Stimulated activated effector memory CD8-positive, alpha-beta T cell treated with anti-CD3 and anti-CD28 coated beads, Interleukin-12 subunit alpha, Interleukin-12 subunit beta, amount 100 ng/mL, for 72 hours (primary cell): ENCODE results near the gene ARHGEF25.

Source experiments
- ATAC-seq: fragments of 150-1000 bp; cut with Tn5 transposase; 2 replicates; pipeline ENCODE4 v1.10.0; 2021
- DNase-seq, 2 donors: peaks; one replicate each; pipeline ENCODE4 v3.0.0; 2021 to 2022; ENCODE audit warnings: low spot score in 2 of 2
- H3K27ac Mint-ChIP-seq: one replicate; pipeline ENCODE4 v1.8.0; 2022; ENCODE audit warnings: mild to moderate bottlenecking, mixed read lengths
- H3K36me3 Mint-ChIP-seq: one replicate; pipeline ENCODE4 v1.8.0; 2022; ENCODE audit warnings: mild to moderate bottlenecking, mixed read lengths
- H3K4me1 Mint-ChIP-seq: one replicate; pipeline ENCODE4 v1.8.0; 2022; ENCODE audit warnings: mixed read lengths
- H3K4me3 Mint-ChIP-seq: one replicate; pipeline ENCODE4 v1.8.0; 2022; ENCODE audit warnings: mild to moderate bottlenecking, mixed read lengths
- H3K9me3 Mint-ChIP-seq: one replicate; pipeline ENCODE4 v1.8.0; 2022; ENCODE audit warnings: mixed read lengths

The ARHGEF25 gene

DNA sequence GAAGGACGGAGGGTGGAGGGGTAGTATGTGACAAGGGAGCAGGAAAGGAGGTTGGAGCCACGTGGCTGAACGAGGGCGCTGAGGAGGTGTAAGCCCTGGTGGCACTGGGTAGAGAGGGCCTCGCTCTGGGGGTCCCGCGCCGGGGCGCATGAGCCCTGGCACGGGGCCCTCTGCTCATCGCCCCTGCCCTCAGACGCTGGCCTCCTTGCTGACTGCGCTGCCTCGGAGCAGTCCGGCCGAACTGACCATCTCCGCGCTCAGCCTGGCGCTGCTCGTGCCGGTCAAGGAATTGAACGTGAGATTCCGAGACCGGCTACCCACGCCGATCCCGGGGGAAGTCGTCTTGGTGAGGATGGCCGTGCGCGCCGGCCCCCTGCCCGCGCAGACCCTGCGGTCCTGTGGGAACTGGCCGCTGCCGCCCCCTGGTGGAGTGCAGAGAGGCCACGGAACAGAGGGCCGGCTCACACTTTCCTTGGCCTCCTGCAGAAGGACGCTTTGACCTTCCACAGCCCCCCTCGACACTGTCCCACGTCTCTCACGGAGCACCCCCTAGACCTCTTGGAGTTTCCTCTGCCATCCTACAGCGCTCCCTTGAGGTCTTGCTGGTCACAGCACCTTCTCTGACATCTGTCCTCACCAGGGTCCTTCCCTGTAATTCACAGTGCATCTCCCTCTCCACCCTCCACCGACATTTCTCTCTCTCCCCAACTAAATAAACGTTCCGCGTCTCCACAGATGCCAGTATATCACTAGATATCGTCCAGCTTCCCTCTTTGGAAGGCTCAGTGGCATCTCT is 10.5 kb downstream of the ARHGEF25 start:
- Mint-ChIP-seq H3K9me3 (no peaks in the 10 kb centered on the region), H3K4me1 (peaks cover 39% of the 10 kb centered on the region), H3K4me3 (peak overlapping the region; percentile 80), H3K27ac (no peak overlapping the region), H3K36me3 (no peaks in the 10 kb centered on the region)
- ATAC-seq (peak; percentile 78), DNase-seq (peak; percentile 58 to 79)

DNA sequence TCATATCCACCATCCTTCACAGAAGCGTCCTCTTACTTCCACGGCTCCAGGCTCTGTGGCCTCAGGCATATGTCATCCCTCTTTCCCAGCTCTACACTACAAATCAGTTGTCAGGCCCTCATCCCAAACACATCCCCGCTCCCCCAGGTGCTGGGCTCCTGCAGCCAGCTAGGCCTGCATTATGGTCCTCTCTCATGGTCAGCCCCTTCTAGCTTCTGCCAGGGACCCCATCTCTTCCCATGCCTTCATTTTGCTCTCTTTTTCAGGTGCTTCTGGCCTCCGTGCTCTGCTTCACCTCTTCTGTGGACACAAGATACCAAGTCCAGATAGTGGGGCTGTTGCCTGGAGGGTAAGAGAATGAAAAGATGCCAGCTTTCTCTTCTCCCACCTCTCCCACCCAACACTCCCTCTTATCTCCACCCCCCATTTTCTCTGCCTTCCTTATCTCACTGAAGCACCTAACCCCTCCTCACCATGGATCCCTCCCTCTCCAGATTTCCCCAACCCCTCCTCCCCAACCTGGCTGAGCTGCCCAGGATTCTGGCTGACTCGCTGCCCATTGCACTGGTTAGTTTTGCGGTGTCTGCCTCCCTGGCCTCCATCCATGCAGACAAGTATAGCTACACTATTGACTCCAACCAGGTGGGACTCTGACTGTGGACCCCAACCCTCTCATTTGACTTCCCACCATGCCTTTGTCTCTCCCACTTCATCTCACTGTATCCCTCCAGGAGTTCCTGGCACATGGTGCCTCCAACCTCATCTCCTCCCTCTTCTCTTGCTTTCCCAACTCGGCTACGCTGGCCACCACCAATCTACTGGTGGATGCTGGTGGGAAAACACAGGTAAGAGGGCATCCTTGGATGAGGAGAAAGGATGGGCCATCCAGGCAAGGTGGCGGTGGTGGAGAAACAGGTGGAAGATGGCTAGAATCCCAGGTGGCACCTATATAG is 11.3 kb downstream of the ARHGEF25 start:
- peaks cover 45% of the 10 kb centered on the region for H3K4me1 Mint-ChIP-seq
- peak overlapping the region; percentile 80 for H3K4me3 Mint-ChIP-seq
- no peaks in the 10 kb centered on the region for H3K36me3 Mint-ChIP-seq
- DNase-seq = no peak
- no peak for ATAC-seq
- H3K27ac Mint-ChIP-seq = no peak overlapping the region
- no peaks in the 10 kb centered on the region for H3K9me3 Mint-ChIP-seq

- ATAC-seq = no peak
- no peak overlapping the region for H3K4me3 Mint-ChIP-seq
Measured at GRCh38 chr12:57623385-57623784, 12.2 kb downstream of the ARHGEF25 start.

DNA sequence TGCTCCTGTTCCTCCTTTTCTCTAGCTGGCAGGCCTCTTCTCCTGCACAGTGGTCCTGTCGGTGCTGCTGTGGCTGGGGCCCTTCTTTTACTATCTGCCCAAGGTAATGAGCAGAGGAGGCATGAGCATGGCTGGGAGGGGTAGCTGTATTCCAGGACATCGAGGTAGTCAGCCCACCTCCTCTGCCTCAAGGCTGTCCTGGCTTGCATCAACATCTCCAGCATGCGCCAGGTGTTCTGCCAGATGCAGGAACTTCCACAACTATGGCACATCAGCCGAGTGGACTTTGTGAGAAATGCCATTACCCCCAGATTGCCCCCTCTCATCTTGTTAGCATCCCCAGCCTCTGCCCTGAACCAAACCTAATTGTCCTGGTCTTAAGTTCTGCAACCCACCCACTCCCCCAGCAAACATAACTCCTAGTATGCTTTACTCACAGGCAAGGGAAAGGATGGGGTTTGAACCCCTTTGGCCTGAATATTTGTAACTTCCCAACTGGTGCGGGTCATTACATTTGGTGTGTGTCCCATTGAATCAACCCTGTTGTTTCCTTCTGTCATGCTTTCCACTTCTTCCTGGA is 12.7 kb downstream of the ARHGEF25 start:
- Mint-ChIP-seq H3K4me3 (no peak overlapping the region), H3K9me3 (no peaks in the 10 kb centered on the region), H3K4me1 (peaks cover 51% of the 10 kb centered on the region), H3K27ac (no peak overlapping the region), H3K36me3 (no peaks in the 10 kb centered on the region)
- ATAC-seq = no peak
- DNase-seq = no peak

More at GRCh38 chr12:57623385-57623784, 12.2 kb downstream of the ARHGEF25 start:
- Mint-ChIP-seq H3K36me3 (no peaks in the 10 kb centered on the region), H3K9me3 (no peaks in the 10 kb centered on the region), H3K27ac (no peak overlapping the region), H3K4me1 (peaks cover 52% of the 10 kb centered on the region)
- DNase-seq = no peak

DNA sequence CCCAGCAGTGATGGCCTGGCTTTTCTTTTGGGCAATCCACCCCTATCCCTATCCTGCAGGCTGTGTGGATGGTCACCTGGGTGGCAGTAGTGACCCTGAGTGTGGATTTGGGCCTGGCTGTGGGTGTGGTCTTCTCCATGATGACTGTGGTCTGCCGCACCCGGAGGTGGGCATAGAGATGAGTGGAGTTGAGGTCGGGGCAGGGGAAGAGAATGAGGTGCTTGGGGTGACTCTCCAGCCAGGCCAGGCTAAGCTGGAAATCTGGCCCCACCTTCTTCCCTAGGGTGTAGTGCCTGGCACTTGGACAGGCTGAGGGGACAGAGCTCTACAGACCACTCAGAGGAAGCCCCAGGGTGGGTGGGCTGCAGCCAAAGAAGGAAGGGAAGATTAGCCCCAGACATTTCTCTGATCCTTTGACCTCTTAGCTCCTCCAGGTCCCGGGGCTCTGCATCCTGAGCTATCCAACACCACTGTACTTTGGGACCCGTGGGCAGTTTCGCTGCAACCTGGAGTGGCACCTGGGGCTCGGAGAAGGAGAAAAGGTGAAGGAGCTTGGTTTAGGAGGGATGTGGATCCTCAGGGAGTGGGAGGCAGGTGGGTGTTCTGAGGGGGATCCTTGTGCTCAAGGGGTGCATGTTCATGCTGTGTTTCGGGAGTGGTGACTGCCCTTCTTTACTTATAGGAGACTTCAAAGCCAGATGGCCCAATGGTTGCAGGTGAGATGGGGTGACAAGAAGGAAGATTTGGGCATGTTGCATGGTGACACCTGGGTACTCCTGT is 13.4 kb downstream of the ARHGEF25 start:
- peaks cover 45% of the 10 kb centered on the region for H3K4me1 Mint-ChIP-seq
- H3K4me3 Mint-ChIP-seq = no peak overlapping the region
- H3K36me3 Mint-ChIP-seq = no peaks in the 10 kb centered on the region
- DNase-seq (no peak), ATAC-seq (no peak)
- H3K27ac Mint-ChIP-seq = no peak overlapping the region
- no peaks in the 10 kb centered on the region for H3K9me3 Mint-ChIP-seq

- Mint-ChIP-seq H3K4me3 (no peak overlapping the region), H3K9me3 (no peaks in the 10 kb centered on the region), H3K27ac (no peak overlapping the region), H3K36me3 (no peaks in the 10 kb centered on the region), H3K4me1 (peaks cover 39% of the 10 kb centered on the region)
- DNase-seq = no peak
- no peak for ATAC-seq
Measured at GRCh38 chr12:57625261-57626032, 14.2 kb downstream of the ARHGEF25 start.

DNA sequence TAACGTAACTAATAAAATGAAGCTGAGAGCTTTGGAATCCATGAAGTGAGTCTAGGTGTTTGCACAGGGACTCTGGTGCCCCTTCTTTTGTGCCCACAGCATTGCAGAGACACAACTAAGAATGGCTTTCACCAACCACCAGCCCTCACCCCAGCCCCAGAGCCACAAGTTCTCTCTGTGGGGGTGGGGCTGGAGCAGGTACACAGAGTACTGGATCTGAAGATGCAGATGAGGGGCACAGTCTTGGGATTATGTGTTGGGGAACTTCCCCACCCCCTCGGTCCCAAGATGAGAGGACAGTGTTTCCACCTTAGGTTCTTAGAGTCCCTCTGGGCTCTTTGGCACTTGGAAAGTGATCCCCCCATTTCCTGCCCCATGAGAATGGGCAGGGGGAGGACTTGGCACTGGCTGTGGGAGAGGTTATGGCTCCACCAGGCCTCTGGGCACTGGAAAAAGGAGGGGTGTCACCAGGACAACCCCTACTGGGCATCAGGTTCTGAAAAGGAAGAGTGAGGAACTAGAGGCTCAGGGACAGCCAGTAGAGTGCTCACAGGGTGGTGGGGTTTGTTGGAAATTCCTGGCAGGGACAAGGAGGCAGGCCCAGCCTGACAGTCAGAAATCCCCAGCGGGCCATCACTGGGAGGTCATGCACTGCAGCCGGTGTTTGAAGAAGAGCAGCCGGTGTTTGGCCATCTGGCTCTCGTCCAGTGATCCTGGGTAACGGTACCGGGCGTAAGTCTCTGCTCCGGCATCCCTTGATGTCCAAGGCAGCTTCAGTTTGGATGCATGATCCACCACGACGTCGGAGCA is 15.1 kb downstream of the ARHGEF25 start:
- Mint-ChIP-seq H3K27ac (no peak overlapping the region), H3K9me3 (no peaks in the 10 kb centered on the region), H3K4me1 (peaks cover 31% of the 10 kb centered on the region), H3K36me3 (no peaks in the 10 kb centered on the region), H3K4me3 (no peak overlapping the region)
- peak in 1 of 2 donors; percentile 45 for DNase-seq
- ATAC-seq = no peak

GRCh38 chr12:57626921-57627445 is 15.7 kb downstream of the ARHGEF25 start:
- no peaks in the 10 kb centered on the region for H3K36me3 Mint-ChIP-seq
- no peaks in the 10 kb centered on the region for H3K9me3 Mint-ChIP-seq
- no peak overlapping the region for H3K27ac Mint-ChIP-seq
- ATAC-seq = no peak
- H3K4me1 Mint-ChIP-seq = peaks cover 31% of the 10 kb centered on the region
- DNase-seq = peak in 1 of 2 donors; percentile 39
- peak overlapping the region; percentile 29 for H3K4me3 Mint-ChIP-seq

- Mint-ChIP-seq H3K4me1 (peaks cover 30% of the 10 kb centered on the region), H3K4me3 (peak overlapping the region; percentile 29)
Measured at GRCh38 chr12:57627501-57628279, 16.5 kb downstream of the ARHGEF25 start.

GRCh38 chr12:57628280-57629191 is 17.3 kb downstream of the ARHGEF25 start:
- peak overlapping the region; percentile 29 for H3K4me3 Mint-ChIP-seq
- no peaks in the 10 kb centered on the region for H3K36me3 Mint-ChIP-seq
- peaks cover 35% of the 10 kb centered on the region for H3K4me1 Mint-ChIP-seq

More at GRCh38 chr12:57627501-57628279, 16.5 kb downstream of the ARHGEF25 start:
- Mint-ChIP-seq H3K36me3 (no peaks in the 10 kb centered on the region), H3K9me3 (no peaks in the 10 kb centered on the region), H3K27ac (no peak overlapping the region)
- DNase-seq (peak in 1 of 2 donors; percentile 52), ATAC-seq (peak; percentile 46)

DNA sequence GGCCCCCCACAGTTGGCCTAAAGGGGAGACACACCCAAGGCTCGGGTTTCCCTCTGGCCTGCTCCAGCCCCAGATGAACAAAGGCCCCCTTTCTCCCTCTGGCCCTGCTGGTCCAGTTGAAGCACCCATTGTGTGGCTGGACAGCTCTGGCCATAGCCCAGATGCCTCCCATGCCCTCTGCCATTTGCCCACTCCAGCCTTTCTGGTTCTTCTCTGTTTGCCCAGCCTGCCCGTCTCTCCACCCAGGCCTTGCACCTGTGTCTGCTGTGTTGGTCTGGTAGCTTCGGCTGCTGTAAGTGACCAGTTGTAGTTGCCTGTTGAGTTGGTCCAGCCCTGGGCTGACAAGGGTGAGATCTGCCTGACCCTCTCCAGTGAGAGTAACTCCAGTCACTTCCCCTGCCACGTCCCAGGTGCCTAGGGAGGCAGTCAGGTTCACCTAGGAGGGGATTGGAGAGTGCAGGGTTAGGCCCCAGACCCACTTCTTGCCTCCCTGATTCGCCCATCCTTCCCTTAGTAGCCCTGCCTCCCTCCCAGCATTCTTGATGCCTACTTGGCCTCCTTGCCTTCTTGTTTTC is 18.7 kb downstream of the ARHGEF25 start:
- H3K36me3 Mint-ChIP-seq = no peaks in the 10 kb centered on the region
- no peak overlapping the region for H3K27ac Mint-ChIP-seq
- H3K4me3 Mint-ChIP-seq = no peak overlapping the region

More at GRCh38 chr12:57628280-57629191, 17.3 kb downstream of the ARHGEF25 start:
- DNase-seq = peak in 1 of 2 donors; percentile 45
- no peak for ATAC-seq
- Mint-ChIP-seq H3K9me3 (no peaks in the 10 kb centered on the region), H3K27ac (no peak overlapping the region)

More for the DNA sequence above, 18.7 kb downstream of the ARHGEF25 start:
- DNase-seq (peak in 1 of 2 donors; percentile 48), ATAC-seq (no peak)
- Mint-ChIP-seq H3K4me1 (peaks cover 37% of the 10 kb centered on the region), H3K9me3 (no peaks in the 10 kb centered on the region)
